Skin epidermis (tissue), 12 donors: ENCODE data around the gene KRT34.
"Not testable (repeated sequence)": the region's sequence is repeated elsewhere in the genome, so short reads cannot be mapped to it uniquely, and the experiment has no call there.

Source experiments
- H3K27ac ChIP-seq, 21 experiments: fragments of 200-600 bp; sonication (generic) in 11 of 21; one replicate each; pipeline ENCODE4 v1.5.0; 2020; ENCODE audit warnings: mild to moderate bottlenecking in 3 of 21, inconsistent platforms in 2 of 21, moderate library complexity in 2 of 21
- H3K4me3 ChIP-seq, 7 experiments: fragments of 200-600 bp; sonication (generic) in 2 of 7; one replicate each; pipeline ENCODE4 v1.5.0; 2020; ENCODE audit warnings: inconsistent platforms in 2 of 7, mild to moderate bottlenecking in 2 of 7, moderate library complexity in 1 of 7

Gene KRT34

GRCh38 chr17:41407226-41407625 lies 25.1 kb upstream of the KRT34 start:
- H3K4me3 ChIP-seq = no peak overlapping the region
- H3K27ac ChIP-seq = no peak overlapping the region

- no peak overlapping the region for H3K4me3 ChIP-seq
- no peak overlapping the region for H3K27ac ChIP-seq
These were observed 24.1 kb upstream of the KRT34 start for GRCh38 chr17:41406205-41406604.

GRCh38 chr17:41404024-41404671 lies 22.0 kb upstream of the KRT34 start:
- Histone ChIP-seq H3K4me3 (no peak overlapping the region), H3K27ac (peak overlapping the region in 6 of 21 experiments; percentile 22 to 60 (median 28))

GRCh38 chr17:41403404-41404023 lies 21.4 kb upstream of the KRT34 start:
- Histone ChIP-seq H3K4me3 (no peak overlapping the region), H3K27ac (peak overlapping the region in 2 of 21 experiments; percentile 41 to 53)

- Histone ChIP-seq H3K27ac (peak overlapping the region in 5 of 21 experiments; percentile 0 to 55 (median 52)), H3K4me3 (no peak overlapping the region)
These were observed 20.1 kb upstream of the KRT34 start for GRCh38 chr17:41402161-41402560.

GRCh38 chr17:41396996-41397660 lies 15.0 kb upstream of the KRT34 start, which contains the start of gene KRT31:
Gene KRT31 (minus strand): TSS chr17:41397608. CDS start chr17:41397539, 69 bp downstream.
- Histone ChIP-seq H3K4me3 (no peak within 1 kb of the TSS), H3K27ac (no peak within 1 kb of the TSS)

GRCh38 chr17:41396340-41396739 lies 14.2 kb upstream of the KRT34 start:
- Histone ChIP-seq H3K27ac (no peak overlapping the region), H3K4me3 (no peak overlapping the region)

- H3K4me3 ChIP-seq = no peak overlapping the region
- H3K27ac ChIP-seq = peak overlapping the region in 8 of 21 experiments; percentile 29 to 74 (median 43)
These were observed 13.5 kb upstream of the KRT34 start for GRCh38 chr17:41395611-41396010.

- H3K27ac ChIP-seq = peak overlapping the region in 9 of 21 experiments; percentile 29 to 74 (median 41)
- not testable (repeated sequence) for H3K4me3 ChIP-seq
These were observed 12.9 kb upstream of the KRT34 start for GRCh38 chr17:41395044-41395443.

GRCh38 chr17:41394254-41394996 lies 12.3 kb upstream of the KRT34 start:
- peak overlapping the region in 11 of 21 experiments; percentile 21 to 81 (median 45) for H3K27ac ChIP-seq
- no peak overlapping the region for H3K4me3 ChIP-seq

GRCh38 chr17:41393826-41394225 lies 11.7 kb upstream of the KRT34 start:
- peak overlapping the region in 9 of 21 experiments; percentile 8 to 81 (median 52) for H3K27ac ChIP-seq

GRCh38 chr17:41393294-41393693 lies 11.2 kb upstream of the KRT34 start:
- peak overlapping the region in 5 of 21 experiments; percentile 35 to 81 (median 56) for H3K27ac ChIP-seq
- H3K4me3 ChIP-seq = no peak overlapping the region

More at GRCh38 chr17:41393826-41394225, 11.7 kb upstream of the KRT34 start:
- H3K4me3 ChIP-seq = no peak overlapping the region

- Histone ChIP-seq H3K4me3 (no peak overlapping the region), H3K27ac (no peak overlapping the region)
These were observed 10.2 kb upstream of the KRT34 start for GRCh38 chr17:41392278-41392677.

GRCh38 chr17:41391535-41391934 lies 9.4 kb upstream of the KRT34 start:
- Histone ChIP-seq H3K4me3 (no peak overlapping the region), H3K27ac (no peak overlapping the region)

- H3K4me3 ChIP-seq = no peak overlapping the region
- H3K27ac ChIP-seq = no peak overlapping the region
These were observed 8.4 kb upstream of the KRT34 start for GRCh38 chr17:41390411-41390938.

GRCh38 chr17:41387670-41388069 lies 5.6 kb upstream of the KRT34 start:
- Histone ChIP-seq H3K4me3 (no peak overlapping the region), H3K27ac (no peak overlapping the region)

GRCh38 chr17:41386227-41386626 lies 4.1 kb upstream of the KRT34 start:
- Histone ChIP-seq H3K27ac (no peak overlapping the region), H3K4me3 (no peak overlapping the region)

GRCh38 chr17:41383690-41384089 lies 1.6 kb upstream of the KRT34 start:
- H3K4me3 ChIP-seq = no peak overlapping the region
- no peak overlapping the region for H3K27ac ChIP-seq

- Histone ChIP-seq H3K4me3 (no peak overlapping the region), H3K27ac (peak overlapping the region in 2 of 21 experiments; percentile 14 to 42)
These were observed 288 bp upstream of the KRT34 start for GRCh38 chr17:41382394-41382793.

- not testable (repeated sequence) for H3K27ac ChIP-seq, H3K4me3 ChIP-seq
These were observed 2.0 kb downstream of the KRT34 start for GRCh38 chr17:41380091-41380490.
